HG03159 (cell line): ENCODE results near the gene SLC4A3.
"Not testable (repeated sequence)": the region's sequence is repeated elsewhere in the genome, so short reads cannot be mapped to it uniquely, and the experiment has no call there.

Experiments
- ATAC-seq: cut with Tn5 transposase; IDR thresholded peaks from one replicate; pipeline ENCODE4 v1.9.1; 2021; ENCODE audit warnings: mild to moderate bottlenecking, moderate library complexity; ENCODE audit not compliant: unreplicated experiment

SLC4A3 gene

DNA sequence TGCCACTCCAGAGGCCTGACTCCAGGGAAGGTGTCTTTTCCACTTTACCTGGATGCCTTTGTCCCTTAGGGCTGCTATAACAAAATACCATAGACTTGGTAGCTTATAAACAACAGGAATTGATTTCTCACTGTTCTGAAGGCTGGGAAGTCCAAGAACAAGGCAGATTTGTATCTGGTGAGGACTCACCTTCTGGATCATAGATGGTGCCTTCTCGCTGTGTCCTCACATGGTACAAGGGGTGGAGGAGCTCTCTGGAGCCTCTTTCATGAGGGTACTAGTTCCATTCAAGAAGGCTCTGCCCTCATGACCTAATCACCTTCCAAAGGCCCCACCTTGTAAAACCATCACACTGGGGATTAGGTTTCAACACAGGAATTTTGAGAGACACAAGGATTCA lies 52.1 kb downstream of the SLC4A3 start:
- ATAC-seq = no peak

DNA sequence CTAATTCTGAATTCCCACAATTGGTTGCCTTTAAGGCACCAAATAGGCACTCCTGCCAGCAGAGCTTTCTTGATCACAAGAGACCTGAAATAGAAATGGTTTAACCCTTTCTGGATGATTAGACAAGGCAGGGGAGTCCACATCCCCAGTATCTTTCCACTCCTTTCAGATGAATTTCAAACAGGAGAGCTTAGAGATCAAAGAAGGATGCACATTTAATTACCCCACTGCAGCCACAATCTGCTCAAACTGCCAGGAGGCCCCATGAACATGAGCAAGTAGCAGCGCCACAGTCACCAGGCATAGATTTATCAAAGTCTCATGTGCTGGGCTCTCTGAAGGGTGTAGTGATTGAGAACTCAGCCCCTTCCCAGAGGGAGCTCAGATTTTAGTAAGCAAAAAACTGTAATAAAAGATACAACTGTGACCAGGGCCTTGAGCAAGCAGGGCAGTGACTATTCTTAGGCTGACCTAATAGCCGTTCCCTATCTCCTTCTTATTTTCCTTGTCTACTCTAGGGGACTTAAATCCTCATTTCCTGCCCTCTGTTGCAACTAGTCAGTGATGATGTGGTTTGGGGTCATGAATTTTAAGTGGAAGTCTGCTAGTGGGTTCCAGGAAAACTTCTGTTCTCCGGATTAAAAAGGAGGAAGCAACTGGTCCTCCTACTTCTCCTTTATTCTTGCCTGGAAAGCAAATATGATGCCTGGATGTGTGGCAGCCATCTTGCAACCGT lies 53.7 kb downstream of the SLC4A3 start:
- ATAC-seq = no peak

DNA sequence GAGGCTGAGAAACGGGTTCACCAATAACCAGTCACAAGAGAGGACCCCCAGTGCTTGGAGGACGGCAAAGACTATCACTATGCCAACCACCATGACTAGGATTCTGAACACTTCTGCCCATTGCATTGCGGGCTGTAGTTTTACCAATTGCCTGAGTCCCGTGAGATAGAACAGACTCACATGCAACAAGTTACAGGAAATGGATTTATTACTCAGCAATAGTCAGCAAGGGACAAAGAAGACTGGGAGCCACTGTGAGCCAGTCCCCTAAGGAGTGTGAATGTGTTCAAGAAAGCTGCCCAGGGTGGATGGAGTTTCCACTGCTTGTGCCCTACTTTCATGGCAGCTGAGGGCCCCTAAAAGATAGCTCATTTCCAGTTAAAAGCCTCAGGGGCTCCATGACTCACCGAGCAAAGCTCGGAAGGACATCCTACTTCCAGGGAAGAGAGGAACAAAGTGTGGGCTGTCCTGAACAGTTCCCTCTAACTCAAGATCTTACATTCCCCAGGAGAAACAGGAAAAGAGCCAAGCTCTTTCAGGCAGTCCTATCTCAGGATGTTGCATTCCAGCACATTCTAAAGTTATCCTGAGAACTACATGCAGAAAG lies 54.4 kb downstream of the SLC4A3 start:
- no peak for ATAC-seq

DNA sequence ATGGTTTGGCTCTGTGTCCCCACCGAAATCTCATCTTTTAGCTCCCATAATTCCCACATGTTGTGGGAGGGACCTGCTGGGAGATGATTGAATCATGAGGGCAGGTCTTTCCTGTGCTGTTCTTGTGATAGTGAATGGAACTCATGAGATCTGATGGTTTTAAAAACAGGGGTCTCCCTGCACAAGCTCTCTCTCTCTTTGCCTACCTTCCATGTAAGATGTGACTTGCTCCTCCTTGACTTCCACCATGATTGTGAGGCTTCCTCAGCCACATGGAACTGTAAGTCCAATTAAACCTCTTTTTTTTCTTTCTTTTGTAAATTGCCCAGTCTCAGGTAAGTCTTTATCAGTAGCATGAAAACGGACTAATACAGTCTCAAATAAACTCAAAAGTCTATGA lies 56.0 kb downstream of the SLC4A3 start:
- not testable (repeated sequence) for ATAC-seq

DNA sequence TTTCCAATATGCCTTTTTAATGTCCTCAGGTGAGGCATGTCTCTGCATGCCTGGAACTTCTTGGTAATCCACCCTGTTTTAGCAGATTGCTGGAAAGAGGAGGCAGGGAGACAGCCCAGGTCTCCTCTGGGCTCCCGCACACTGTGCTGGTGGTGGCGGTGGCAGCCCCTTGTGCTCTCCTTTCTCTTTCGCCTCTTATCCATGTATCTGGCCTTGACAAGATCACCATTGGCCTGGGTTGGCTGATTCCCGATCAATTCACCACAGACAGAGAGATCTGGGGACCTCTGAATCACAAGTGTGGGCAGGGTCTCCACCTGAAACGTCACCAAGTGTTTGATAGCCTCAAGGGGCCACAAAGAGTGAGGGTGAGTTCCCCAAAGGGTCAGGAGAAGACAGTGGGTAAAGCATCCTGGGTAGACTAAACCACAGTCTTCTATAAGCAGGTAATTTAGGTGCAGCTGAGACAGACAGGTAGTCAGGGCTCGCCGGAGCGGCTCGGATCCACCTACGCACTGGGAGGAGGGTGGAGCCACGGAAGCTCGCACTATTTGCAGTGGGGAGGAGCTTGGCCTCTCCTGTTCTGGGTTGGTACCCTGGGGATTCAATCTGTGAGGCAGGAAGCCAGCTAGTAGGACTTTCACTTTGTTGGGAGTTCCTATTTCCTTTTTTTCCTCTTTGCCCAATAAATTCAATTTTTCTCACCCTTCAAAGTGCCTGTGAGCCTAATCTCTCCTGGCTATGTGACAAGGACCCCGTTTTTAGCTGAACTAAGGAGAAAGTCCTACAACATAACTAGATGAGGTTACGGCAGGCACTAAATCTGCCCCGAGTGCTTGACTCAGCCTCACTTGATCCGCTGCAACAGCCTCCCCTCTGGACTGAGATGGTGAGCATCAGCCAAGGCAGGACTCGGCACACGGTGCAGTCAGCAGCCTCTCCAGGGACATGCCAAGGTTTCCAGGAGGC lies 57.6 kb downstream of the SLC4A3 start:
- ATAC-seq = peak; percentile 92

DNA sequence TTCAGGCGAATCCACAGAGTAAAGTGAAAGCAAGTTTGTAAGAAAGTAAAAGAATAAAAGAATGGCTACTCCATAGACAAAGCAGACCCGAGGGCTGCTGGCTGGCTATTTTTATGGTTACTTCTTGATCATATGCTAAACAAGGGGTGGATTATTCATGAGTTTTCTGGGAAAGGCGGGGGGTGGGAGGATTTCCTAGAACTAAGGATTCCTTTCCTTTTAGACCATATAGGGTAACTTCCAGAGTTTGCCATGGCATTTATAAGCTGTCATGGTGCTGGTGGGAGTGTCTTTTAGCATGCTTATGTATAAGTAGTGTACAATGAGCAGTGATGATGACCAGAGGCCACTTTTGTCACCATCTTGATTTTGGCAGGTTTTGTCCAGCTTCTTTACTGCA lies 59.8 kb downstream of the SLC4A3 start:
- no peak for ATAC-seq

DNA sequence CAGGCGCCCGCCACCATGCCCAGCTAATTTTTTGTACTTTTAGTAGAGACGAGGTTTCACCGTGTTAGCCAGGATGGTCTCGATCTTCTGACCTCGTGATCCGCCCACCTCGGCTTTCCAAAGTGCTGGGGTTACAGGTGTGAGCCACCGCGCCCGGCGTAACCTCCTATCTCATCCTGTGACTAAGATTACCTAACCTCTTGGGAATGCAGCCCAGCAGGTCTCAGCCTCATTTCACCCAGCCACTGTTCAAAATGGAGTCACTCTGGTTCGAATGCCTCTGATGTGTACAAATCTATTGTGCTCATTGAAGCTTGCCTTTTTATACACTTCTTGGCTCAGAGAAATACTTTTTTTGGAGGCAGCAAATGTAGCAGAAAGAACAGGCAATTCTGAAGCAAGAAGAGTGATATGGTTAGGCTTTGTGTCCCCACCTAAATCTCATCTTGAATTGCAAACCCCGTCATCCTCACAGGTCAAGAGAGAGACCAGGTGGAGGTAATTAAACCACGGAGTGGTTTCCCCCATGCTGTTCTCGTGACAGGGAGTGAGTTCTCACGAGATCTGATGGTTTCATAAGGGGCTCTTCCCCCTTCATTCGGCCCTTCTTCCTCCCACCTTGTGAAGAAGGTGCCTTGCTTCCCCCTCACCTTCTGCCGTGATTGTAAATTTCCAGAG lies 60.6 kb downstream of the SLC4A3 start:
- ATAC-seq = no peak

DNA sequence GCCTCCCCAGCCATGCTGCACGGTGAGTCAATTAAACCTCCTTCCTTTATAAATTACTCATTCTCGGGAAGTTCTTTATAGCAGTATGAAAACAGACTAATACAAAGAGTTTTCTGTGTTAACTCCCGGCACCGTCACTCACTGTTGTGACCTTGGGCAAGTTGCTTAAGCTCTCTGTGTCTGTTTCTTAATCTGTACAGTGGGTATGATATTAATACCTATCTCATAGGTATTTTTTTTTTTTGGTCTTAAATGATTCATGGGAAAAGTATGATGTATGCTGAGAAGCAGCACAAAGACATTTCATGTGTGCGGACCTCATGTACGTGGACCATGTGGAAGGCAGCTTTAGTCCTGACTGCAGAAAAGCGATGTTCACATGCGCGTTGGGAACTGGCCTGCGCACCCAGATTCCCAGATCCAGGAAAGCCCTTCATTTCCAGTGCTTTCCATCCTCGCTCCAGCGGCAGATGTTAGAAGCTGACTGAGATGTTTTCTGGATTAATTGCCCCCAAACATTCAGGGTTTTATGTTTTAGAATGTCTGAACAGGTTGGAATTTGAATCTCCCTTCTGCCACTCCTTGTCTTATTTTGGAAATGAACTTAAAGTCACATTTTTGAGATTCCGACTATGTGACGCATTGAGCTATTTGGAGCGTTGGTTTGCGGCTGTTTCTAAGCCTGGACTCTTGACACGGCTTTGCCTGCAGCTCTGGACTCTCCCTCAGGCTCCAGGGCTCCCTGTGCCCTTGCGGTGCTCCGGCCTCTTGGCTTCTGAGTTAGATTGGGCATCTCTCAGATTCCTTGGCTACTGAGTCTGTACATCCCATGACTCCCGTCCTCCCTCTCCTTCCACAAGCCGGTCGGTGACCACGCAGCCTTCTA lies 61.4 kb downstream of the SLC4A3 start:
- ATAC-seq = no peak

DNA sequence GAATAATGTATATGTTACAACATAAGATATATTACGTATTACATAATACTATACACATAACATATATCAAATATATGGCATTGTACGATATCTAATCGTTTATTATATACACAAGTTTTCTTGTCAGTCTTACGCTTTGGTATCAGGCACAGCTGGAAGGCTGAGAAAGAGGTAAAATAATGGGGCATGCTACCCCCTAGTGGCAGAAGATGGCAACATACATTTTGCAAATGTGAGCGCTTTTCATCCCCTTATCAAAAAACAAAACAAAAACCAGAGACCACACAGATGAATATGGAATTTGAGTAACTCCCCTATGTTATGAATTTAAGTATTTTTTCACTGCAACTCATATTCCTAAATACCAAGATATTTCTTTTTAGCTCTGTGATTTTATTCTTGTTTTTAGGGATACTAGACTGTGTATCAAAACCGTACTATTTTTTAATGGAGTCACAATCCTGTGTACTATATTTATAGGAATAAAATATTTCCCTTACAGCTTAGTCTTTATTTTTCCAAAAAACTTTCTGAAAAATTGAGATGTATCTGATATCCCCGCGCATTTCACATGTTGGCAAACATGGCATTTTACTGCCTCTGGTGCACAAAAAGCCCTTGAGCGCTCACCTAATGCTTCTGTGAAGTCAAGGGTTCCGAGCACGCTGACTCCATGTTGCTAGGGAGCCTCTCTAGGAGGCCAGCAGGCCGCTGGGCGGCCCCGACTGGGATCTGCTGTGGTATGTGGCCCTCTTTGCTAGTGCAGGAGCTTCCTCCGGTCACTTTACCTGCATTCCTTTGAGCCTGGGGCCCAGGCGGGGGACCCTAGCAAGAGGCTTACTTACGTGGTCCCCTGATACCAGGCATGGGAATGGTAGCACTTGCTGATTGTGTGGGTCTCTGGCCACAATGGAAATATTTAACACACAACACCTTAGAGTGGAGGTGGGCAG lies 62.5 kb downstream of the SLC4A3 start:
- ATAC-seq = peak; percentile 65

DNA sequence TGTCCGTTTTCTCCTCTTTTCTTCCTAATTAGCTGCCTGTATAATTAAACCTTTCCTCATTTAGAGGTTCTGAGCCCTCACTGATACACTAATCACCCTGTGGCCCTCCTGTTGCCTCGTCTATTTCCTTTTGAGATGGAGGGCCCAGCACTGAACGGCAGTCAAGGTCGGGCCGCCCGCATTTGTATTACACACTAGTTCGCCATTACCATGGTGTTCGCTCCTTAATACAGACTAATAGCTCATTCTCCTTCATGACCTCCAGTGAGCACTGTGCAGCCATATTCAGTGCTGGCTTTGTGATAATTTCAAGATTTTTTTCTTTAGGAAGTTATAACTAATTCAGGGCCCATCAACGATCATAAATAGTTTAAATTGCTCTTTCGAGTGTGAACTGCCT lies 64.1 kb downstream of the SLC4A3 start:
- no peak for ATAC-seq
